NCI-H128 (cell line): ENCODE data around the gene NDUFB2.
A peak's percentile ranks its signal among the peaks of the same experiment; 100 is the strongest.
"Not testable (repeated sequence)": the region's sequence is repeated elsewhere in the genome, so short reads cannot be mapped to it uniquely, and the experiment has no call there.

Experiments used
- DNase-seq: peaks from one replicate; lab custom pipeline; 2025; ENCODE audit not compliant: unreplicated experiment; lab: John Stamatoyannopoulos, UW

The NDUFB2 gene

GRCh38 chr7:140672382-140673062 is 24.0 kb upstream of the NDUFB2 start, which contains the start of gene ADCK2:
Gene ADCK2, plus strand, starts transcription at chr7:140672945. Its CDS starts 386 bp downstream, at chr7:140673331.
- DNase-seq = no peak

GRCh38 chr7:140673063-140673773 is 23.3 kb upstream of the NDUFB2 start:
- peak; percentile 30 for DNase-seq

- DNase-seq = no peak
Measured at GRCh38 chr7:140673774-140674155, 22.7 kb upstream of the NDUFB2 start.

- no peak for DNase-seq
Measured at GRCh38 chr7:140674356-140674800, 22.1 kb upstream of the NDUFB2 start.

GRCh38 chr7:140674899-140675701 is 21.4 kb upstream of the NDUFB2 start:
- DNase-seq = no peak

GRCh38 chr7:140675726-140676125 is 20.8 kb upstream of the NDUFB2 start:
- no peak for DNase-seq

- DNase-seq = no peak
Measured at GRCh38 chr7:140676306-140676705, 20.2 kb upstream of the NDUFB2 start.

GRCh38 chr7:140676956-140677355 is 19.6 kb upstream of the NDUFB2 start:
- not testable (repeated sequence) for DNase-seq

GRCh38 chr7:140677496-140677895 is 19.0 kb upstream of the NDUFB2 start:
- DNase-seq = no peak

GRCh38 chr7:140678081-140678815 is 18.3 kb upstream of the NDUFB2 start:
- no peak for DNase-seq

GRCh38 chr7:140678816-140679130 is 17.7 kb upstream of the NDUFB2 start:
- DNase-seq = no peak

GRCh38 chr7:140679186-140679585 is 17.3 kb upstream of the NDUFB2 start:
- no peak for DNase-seq

GRCh38 chr7:140680886-140681285 is 15.6 kb upstream of the NDUFB2 start:
- no peak for DNase-seq

GRCh38 chr7:140681766-140682165 is 14.7 kb upstream of the NDUFB2 start:
- DNase-seq = no peak

- DNase-seq = no peak
Measured at GRCh38 chr7:140683657-140684056, 12.9 kb upstream of the NDUFB2 start.

- DNase-seq = no peak
Measured at GRCh38 chr7:140684066-140684950, 12.2 kb upstream of the NDUFB2 start.

- DNase-seq = no peak
Measured at GRCh38 chr7:140685407-140686087, 11.0 kb upstream of the NDUFB2 start.

- DNase-seq = no peak
Measured at GRCh38 chr7:140686921-140687320, 9.6 kb upstream of the NDUFB2 start.

GRCh38 chr7:140688341-140688740 is 8.2 kb upstream of the NDUFB2 start:
- DNase-seq = no peak
